Right lung (tissue), 10 donors: ENCODE data around the gene INTS6. TPM values are rescaled to one million over a fixed set of nuclear protein-coding genes. Genes with fewer than 3 reads are reported as not detected.

Experiments
- DNase-seq, 2 donors: peaks; one replicate each; pipeline ENCODE4 v3.0.0-alpha.2; 2013
- long read RNA-seq, 8 donors: transcript quantifications; one replicate each; lab custom pipeline, GENCODE V29; 2026
- polyA plus RNA-seq, 5 donors: library from polyadenylated mRNA; unstranded; fragments of 120-200 nt; gene quantifications; one replicate each; pipeline versions ENCODE4 v1.2.1 to v1.2.3, GENCODE V29; 2013; ENCODE audit warnings: inconsistent platforms in 1 of 5, low replicate concordance in 1 of 5; ENCODE audit not compliant: insufficient read length in 5 of 5, insufficient read depth in 1 of 5

The INTS6 gene
- 10 to 100 TPM; 31.1 to 51.6 (median 47.5) TPM for polyA plus RNA-seq
- long read RNA-seq, donor 1, full-length matches to known transcripts = 11 of 11 reads
- long read RNA-seq, donor 1, partial matches to known transcripts = 0 of 11 reads
- long read RNA-seq, donor 1, other reads (novel, unspliced or antisense) = 0 of 11 reads
- long read RNA-seq, donor 2, full-length matches to known transcripts = 6 of 6 reads
- long read RNA-seq, donor 2, partial matches to known transcripts = 0 of 6 reads
- long read RNA-seq, donor 2, other reads (novel, unspliced or antisense) = 0 of 6 reads
- long read RNA-seq, donor 3, full-length matches to known transcripts = 4 of 4 reads
- long read RNA-seq, donor 3, partial matches to known transcripts = 0 of 4 reads
- long read RNA-seq, donor 3, other reads (novel, unspliced or antisense) = 0 of 4 reads
- long read RNA-seq, donor 4, full-length matches to known transcripts = 5 of 5 reads
- long read RNA-seq, donor 4, partial matches to known transcripts = 0 of 5 reads
- long read RNA-seq, donor 4, other reads (novel, unspliced or antisense) = 0 of 5 reads
- long read RNA-seq, donor 5, full-length matches to known transcripts = 12 of 12 reads
- long read RNA-seq, donor 5, partial matches to known transcripts = 0 of 12 reads
- long read RNA-seq, donor 5, other reads (novel, unspliced or antisense) = 0 of 12 reads
- long read RNA-seq, donor 6, full-length matches to known transcripts = 3 of 3 reads
- long read RNA-seq, donor 6, partial matches to known transcripts = 0 of 3 reads
- long read RNA-seq, donor 6, other reads (novel, unspliced or antisense) = 0 of 3 reads
- long read RNA-seq, donor 7, full-length matches to known transcripts = 5 of 5 reads
- long read RNA-seq, donor 7, partial matches to known transcripts = 0 of 5 reads
- long read RNA-seq, donor 7, other reads (novel, unspliced or antisense) = 0 of 5 reads
- long read RNA-seq, donor 8, full-length matches to known transcripts = 4 of 4 reads
- long read RNA-seq, donor 8, partial matches to known transcripts = 0 of 4 reads
- long read RNA-seq, donor 8, other reads (novel, unspliced or antisense) = 0 of 4 reads

- peak; percentile 99 for DNase-seq
Observed at GRCh38 chr13:51452361-51453206, at the start of gene INTS6. TSS of gene INTS6 (minus strand) at chr13:51453036. CDS start at chr13:51452525, 511 bp downstream.

GRCh38 chr13:51502153-51502651, 49.4 kb upstream of the INTS6 start:
- no peak for DNase-seq

- DNase-seq = no peak
Observed at GRCh38 chr13:51501592-51502152, 48.8 kb upstream of the INTS6 start.

- DNase-seq = no peak
Observed at GRCh38 chr13:51501096-51501495, 48.3 kb upstream of the INTS6 start.

GRCh38 chr13:51500687-51501086, 47.9 kb upstream of the INTS6 start:
- no peak for DNase-seq

- DNase-seq = no peak
Observed at GRCh38 chr13:51499841-51500240, 47.0 kb upstream of the INTS6 start.

GRCh38 chr13:51495316-51495715, 42.5 kb upstream of the INTS6 start:
- peak in 1 of 2 donors; percentile 2 for DNase-seq

- DNase-seq = no peak
Observed at GRCh38 chr13:51494156-51494555, 41.3 kb upstream of the INTS6 start.

GRCh38 chr13:51488212-51488611, 35.4 kb upstream of the INTS6 start:
- no peak for DNase-seq

GRCh38 chr13:51481656-51482055, 28.8 kb upstream of the INTS6 start:
- DNase-seq = no peak

- DNase-seq = no peak
Observed at GRCh38 chr13:51479199-51479523, 26.3 kb upstream of the INTS6 start.

GRCh38 chr13:51478418-51479198, 25.8 kb upstream of the INTS6 start:
- no peak for DNase-seq

GRCh38 chr13:51477653-51478324, 25.0 kb upstream of the INTS6 start:
- DNase-seq = no peak

- no peak for DNase-seq
Observed at GRCh38 chr13:51477149-51477548, 24.3 kb upstream of the INTS6 start.

- DNase-seq = no peak
Observed at GRCh38 chr13:51475727-51476501, 23.1 kb upstream of the INTS6 start.

GRCh38 chr13:51469790-51470189, 17.0 kb upstream of the INTS6 start:
- no peak for DNase-seq

- DNase-seq = no peak
Observed at GRCh38 chr13:51467730-51468129, 14.9 kb upstream of the INTS6 start.

GRCh38 chr13:51465124-51465523, 12.3 kb upstream of the INTS6 start:
- DNase-seq = no peak
